ENCODE results near the gene GULP1. TPM values are rescaled to one million over a fixed set of nuclear protein-coding genes. Genes with fewer than 3 reads are reported as not detected.
"Not testable (repeated sequence)": the region's sequence is repeated elsewhere in the genome, so short reads cannot be mapped to it uniquely, and the experiment has no call there.

Gene GULP1
- total RNA-seq, 1 donor from 2014 or later: 19.9 TPM

DNA sequence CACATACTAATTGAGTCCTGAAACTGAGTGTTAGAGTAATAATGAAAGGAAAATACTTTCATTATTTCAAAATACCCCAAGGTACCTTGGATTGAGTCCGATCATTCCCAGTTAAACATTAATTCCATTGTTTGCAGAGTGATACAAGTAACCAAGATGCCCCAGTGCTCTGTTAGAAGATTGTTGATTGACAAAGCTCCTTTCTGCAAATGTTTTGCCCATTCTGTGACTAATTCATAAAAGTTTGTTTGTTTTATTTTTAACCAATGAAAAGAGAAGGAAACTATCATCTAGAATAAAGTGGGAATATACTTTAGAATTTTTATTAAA is 124.0 kb downstream of the GULP1 start:
- DNase-seq (ENCODE audit: low spot score): no peak

DNA sequence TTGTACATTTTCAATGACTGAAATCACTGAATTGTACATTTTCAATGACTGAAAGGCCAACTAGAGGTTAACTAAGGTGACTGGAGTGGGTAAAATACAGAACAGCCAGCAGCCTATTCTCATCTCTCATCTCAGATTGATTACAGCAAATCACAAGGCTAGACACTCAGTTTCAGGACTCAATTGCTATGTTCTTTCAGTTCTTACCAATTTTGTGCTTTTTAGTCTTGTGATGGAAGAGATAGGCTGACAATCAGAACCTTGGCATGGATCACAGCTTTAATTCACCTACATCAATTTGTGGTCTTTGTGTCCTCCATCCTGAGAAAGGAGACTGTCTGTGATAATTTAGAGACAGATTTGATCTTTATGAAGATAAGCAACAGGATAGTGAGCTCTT is 124.7 kb downstream of the GULP1 start:
- no peak for DNase-seq (ENCODE audit: low spot score)

DNA sequence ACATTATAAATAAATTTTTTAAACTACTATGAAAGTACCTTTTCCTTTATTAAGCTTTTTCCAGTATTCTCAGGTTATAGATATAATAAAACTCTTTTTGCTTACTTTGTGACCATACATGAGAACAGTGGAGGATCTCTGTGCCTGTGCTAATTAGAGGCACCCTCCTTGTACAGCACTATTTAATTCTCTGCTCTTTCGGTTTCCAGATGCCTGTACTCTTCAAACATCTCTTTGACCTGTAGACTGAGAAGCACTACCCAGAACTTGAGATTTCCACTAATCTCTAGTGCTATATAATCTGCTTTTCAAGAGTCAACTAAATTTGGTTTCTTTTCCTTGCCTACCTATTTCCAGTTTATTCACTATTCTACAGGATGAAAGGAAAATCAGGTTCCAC is 131.1 kb downstream of the GULP1 start:
- no peak for DNase-seq (ENCODE audit: low spot score)

DNA sequence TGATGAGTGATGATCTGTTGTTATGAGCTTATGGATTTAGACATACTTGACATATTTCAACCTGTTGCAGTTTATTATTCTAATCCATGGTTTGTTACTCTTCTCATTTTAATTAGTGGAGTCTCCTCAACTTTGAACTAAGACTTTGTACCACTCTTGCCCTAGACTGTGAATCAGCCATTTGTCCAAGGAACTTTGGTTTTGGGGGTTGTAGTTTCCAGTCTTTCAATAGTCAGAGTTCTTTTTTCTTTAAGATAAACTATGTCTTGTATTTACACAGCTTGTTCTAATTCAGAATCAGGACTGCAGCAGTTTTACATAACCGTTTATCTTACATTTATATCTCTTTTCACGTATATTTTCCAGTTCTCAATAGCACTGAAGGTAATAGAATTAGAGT is 133.6 kb downstream of the GULP1 start:
- no peak for DNase-seq (ENCODE audit: low spot score)

DNA sequence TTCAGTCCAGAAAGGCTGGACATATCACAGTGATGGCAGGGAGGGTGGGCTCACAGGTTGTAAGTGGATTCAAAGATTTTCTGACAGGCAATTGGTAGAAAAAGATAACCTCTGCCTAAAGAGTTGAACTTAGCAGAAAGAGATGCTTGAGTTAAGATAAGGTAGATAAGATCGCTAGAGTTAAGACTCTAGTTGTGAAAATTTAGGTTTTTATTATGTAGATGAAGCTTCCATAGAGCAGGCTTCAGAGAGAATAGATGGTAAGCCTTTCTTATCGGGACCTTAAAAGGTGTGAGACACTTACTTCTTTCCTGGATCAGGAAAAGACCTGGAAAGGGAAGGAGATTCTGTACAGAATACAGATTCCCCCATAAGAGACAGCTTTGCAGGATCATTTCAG is 134.4 kb downstream of the GULP1 start:
- DNase-seq (ENCODE audit: low spot score): no peak

DNA sequence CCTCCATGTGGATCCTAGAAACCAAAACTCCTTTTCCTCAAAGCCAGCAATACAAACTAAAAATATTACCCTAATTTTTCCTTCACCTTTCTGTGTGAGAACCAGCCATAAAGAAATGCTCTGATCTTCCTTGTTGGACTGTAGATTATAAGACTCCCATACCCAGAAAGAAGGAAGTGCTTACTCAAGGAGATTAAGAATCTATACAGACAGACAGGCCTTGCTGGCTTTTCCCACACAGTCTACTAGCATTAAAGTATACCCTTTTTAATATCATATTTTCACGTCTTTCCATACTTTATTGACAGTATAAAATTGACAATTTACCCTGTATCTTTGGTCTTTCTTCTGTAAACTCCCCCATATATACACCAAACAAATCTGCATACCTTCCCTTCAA is 139.0 kb downstream of the GULP1 start:
- DNase-seq (ENCODE audit: low spot score): no peak

DNA sequence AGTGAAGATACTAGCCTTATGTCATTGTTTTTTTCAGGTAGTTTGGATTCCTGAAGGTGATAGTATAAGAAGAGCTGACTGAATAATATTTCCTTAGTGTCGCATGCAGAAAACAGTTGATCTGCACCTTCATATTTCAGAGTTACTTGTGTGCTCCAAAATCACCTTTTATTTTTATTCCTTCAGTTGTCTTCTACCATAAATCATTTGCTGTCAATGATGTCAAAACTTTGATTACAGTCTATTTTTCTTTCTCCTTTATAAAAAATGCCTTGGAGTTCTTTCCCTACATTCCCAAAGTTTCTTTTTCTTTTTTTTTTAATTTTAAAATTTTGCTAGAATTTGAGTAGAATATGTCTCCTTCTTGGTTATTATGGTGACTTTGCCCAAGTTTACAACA is 142.3 kb downstream of the GULP1 start:
- DNase-seq (ENCODE audit: low spot score): no peak

DNA sequence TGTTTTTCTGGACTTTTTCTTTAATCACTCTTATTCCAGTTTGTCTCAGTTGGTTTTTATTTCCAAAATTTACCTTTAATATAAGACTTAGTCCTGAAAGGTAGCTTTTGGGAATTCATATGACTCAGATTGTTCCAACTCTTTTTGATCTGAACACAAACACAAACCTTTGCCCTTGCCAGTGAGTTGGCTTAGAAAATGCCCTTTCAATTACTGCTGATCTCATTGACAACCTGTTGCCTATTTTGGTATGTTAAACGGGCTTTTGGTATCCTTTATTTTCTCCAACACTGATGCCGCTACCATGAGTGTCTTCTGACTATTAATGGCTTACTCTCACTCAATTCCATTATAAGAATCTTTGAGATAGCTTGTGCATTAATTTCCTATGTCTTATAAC is 143.4 kb downstream of the GULP1 start:
- no peak for DNase-seq (ENCODE audit: low spot score)

DNA sequence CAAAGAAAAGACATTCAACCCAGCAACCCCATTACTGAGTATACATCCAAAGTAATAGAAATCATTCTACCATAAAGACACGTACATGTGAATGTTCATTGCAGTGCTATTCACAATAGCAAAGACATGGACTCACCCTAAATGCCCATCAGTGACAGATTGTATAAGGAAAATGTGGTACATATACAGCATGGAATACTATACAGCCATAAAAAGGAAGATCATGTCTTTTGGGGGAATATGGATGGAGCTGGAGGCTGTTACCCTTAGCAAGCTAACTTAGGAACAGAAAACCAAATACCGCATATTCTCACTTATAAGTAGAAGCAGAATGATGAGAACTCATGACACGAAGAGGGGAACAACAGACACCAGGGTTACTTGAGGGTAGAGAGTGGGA is 145.9 kb downstream of the GULP1 start:
- DNase-seq (ENCODE audit: low spot score): no peak

DNA sequence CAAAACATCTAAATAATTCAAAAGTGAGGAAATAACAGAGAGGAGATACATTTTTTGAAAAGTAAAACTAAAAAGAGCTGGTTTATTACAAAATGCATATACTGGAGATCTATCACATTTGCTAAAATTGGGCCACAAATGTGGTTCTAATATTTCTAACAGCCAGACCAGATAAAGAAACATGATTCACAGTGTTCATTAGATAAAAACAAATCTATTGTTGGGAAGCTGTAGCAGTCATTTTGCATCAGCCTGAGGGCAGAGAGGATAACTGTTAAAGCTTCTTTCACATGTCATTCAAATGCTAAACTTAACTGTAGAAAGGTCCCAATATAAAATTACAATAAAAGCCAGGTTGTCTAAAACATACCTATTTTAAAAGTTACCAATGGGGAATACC is 148.3 kb downstream of the GULP1 start:
- DNase-seq (ENCODE audit: low spot score): no peak

DNA sequence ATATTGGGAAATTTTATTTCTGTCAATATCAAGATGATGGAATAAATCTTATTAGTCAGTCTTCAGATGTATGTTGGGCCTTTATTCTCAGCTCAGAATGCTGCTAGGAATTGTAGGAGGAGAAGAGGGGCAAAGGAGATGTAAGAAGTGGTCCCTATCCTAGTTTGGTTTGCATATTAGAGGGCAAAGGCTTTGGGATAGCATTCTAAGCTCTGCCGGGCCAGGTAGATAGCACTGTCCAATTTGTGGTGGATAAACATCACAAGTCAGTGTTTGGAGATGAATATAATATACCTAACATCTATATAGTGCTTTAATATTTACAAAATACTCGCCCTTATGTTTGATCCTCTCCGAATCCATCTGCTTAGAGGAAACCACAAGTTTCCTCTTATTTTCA is 149.2 kb downstream of the GULP1 start:
- no peak for DNase-seq (ENCODE audit: low spot score)

DNA sequence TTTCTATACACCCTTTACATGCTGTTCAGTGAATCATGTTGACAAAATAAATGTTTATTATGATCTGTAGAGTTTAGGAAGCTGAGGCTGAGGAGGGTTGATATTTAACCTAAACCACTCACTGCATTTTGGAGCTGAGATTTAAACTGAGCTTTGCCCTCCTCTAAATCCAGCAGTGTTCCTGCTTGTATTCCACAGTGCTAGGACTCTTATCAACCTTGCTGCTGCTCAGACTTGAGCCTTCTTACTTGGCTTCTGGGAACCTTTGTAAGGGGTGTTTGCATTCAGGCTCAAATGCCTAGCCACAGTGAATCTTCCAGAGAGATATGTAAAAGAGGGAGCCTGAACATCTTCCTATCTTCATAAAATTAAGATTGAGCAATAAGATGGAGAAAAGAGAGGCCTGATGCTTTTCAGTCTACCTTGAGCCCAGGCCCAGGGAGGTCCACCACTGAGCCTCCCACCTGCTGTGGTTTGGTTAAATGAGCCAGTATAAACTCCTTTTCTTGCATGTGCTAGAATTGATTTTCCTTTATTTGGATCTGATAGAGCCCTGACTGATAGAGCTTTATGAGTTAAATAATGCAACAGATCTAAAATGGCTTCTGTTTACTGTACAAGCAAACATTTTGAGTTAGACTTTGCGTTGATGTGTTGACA is 149.7 kb downstream of the GULP1 start:
- no peak for DNase-seq (ENCODE audit: low spot score)

DNA sequence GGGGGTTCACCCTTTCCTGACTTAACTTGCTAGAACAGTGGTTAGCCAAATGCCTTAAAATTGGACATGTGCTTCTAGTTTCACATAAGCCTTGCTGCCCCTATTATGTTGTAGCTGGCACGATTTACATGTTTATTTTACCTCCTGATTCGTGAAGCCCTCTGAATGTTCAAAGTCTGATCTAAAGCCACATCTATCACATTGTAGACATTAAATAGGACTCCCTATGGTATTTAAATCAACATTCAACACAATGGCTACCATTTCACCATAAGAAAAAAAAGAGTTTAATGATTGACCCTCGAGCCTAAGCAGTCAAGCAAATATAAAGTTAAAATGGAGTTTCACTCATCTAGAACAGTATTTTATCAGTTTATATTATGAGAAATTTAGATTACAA is 151.5 kb downstream of the GULP1 start:
- DNase-seq (ENCODE audit: low spot score): no peak

DNA sequence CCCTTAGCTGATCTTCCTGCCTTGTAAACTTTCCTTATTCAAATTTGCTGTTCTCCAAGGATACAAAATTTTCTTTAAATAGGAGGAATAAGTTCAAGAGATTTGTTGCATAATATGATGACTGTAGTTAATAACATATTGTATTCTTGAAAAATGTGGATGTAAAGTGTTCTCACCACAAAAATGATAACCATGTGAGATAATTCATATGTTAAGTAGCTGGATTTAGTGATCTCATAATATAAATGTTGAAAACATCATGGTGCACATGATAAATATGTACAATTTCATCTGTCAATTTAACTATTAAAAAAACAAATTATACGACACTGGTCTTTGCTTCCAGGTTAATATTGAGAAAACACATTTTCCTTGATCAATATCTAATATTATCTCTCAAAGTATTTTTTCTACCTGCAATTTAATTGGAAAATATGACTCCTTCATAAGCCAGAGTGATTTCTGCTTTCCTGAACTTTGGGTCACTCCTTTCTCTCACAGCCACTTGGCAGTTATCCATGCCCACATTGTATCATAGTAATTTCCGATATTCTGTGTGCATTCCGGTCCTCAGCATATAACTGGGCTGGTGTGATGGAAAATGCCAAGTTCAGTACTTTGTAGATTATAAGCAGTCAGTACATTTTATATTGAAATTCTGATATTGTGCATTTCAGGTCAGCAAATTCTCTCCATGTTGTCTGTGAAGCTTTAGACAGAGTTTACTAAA is 152.6 kb downstream of the GULP1 start:
- DNase-seq (ENCODE audit: low spot score): no peak

DNA sequence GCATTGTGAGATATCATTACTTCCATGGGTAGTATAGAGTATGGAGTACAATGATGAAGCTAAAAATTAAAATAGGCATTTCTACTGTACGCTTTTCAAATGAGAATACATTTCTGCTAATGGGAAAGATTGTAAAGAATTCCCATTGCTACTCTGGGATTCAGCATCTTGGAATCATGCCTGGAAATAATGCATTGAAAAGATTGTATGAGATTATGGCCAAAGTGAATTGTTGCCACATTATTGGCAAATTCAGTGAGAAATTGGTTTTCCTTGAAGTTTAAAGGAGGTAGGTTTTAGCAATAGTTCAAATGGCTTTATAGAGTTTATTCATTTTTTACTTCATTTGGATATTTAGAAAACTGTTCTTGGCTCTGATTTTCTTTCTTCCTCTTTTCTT is 157.9 kb downstream of the GULP1 start:
- no peak for DNase-seq (ENCODE audit: low spot score)

DNA sequence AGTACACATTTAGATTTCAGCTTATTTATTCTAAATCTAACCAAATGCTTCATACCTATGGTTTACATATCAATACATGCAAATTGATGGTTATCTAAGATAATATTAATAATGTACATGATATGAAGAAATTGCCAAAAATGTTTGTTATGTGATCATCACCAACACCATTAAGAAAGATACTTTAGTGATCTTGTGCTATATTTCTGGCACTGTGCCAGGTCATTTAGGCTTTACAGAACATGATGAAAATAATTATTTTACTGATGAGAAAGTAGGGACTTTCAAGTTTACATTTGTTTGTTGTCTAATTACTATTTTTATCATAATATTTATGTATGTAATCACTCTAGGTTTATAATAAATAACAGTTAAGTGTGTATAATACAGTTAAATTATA is 158.3 kb downstream of the GULP1 start:
- DNase-seq (ENCODE audit: low spot score): no peak

DNA sequence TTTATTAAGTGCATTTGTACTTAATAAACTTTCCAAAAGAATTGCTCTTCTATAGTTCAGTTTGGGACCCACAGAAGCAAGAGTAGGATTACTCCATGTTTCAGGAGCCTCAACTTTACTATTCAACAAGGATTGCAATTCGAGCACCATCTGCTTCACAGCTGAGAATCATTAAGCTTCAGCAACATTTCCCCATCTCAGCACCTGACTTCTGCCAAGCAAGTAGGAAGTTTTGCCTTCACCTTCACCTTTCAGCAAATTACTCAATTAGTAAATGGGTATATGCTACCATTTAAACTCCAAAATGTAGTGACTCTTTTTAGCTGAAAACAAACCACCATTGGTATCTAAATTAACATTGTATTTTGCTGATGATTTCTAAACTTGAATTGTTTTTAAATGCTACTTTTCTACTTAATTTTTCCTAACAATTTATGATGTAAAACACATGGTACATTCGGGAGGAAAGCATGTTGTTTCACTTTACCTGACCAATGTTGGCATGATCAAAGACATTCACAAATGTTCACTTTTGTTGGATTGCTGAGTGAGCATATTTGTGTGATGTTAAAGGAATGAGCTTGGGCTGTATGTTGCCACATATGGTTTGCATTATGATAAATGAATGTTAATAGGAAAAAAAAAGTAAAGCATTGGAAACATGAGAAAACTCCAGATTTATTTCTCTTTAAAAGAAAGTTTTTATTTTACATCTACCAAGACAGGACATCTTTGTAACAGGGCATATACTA is 159.2 kb downstream of the GULP1 start:
- DNase-seq (ENCODE audit: low spot score): no peak

DNA sequence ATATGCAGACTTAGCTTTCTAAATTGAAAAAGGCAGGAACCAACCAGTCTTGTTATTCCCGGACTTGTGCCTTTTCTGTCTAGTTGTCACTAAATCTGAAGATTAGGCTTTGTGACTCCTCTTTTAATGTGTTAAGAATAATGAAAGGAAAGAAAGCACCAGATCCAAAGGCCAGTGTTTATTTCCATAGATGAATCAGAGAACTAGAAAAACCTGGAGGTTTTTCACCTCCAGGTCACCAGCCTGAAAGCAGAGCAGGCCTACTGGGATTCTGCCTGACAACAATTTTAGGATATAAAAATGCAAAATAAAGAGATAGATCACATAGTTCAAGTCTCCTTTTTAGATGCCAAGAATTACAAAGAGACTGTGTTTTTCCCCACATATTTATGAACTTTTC is 160.4 kb downstream of the GULP1 start:
- DNase-seq (ENCODE audit: low spot score): no peak

DNA sequence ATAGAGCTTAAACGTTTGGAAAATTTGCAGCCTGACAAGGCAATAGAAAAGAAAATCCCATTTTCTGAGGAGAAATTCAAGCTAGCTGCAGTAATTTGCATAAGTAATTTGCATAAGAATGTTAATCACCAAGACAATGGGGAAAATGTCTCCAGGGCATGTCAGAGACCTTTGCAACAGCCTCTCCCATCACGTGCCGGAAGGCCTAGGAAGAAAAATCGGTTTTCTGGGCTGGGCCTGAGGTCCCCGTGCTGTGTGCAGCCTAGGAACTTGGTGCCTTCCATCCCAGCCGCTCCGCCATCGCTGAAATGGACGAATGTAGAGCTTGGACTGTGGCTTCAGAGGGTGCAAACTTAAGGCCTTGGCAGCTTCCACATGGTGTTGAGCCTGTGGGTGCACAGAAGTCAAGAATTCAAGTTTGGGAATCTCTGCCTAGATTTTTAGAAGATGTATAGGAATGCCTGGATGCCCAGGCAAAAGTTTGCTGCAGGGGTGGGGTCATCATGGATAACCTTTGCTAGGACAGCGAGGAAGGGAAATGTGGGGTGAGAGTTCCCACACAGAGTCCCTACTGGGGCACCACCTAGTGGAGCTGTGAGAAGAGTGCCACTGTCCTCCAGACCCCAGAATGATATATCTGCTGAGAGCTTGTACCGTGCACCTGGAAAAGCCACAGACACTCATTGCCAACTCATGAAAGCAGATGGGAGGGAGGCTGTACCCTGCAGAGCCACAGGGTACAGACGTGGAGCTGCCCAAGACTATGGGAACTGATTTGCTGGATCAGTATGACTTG is 164.6 kb downstream of the GULP1 start:
- no peak for DNase-seq (ENCODE audit: low spot score)

DNA sequence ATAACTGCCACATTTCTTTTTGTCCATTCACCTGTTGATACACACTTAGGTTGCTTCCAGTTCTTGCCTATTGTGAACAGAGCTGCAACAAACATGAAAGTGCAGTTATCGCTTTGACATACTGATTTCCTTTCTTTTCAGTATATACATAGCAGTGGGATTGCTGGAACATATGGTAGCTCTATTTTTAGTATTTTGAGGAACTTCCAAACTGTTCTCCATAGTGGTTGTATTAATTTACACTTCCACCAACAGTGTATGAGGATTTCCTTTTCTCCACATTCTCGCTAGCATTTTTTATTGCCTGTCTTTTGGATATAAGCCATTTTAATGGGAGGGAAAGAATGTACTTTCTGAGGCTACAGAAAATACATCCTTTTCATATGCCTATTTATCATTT is 167.4 kb downstream of the GULP1 start:
- no peak for DNase-seq (ENCODE audit: low spot score)

DNA sequence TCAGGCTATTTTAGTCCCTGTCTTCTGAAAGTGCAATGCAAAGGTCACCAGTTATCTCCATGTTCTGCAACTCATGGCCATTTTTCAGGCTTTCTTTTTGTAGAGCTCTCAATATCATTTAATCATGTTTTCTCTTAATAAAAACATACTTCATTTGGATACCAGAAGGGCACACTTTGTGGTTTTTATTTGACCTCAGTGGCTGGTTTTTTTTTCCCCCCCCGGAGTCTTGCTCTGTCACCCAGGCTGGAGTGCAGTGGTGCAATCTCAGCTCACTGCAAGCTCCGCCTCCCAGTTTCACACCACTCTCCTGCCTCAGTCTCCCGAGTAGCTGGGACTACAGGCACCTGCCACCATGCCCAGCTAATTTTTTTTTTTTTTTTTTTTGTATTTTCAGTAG is 174.4 kb downstream of the GULP1 start:
- not testable (repeated sequence) for DNase-seq (ENCODE audit: low spot score)

DNA sequence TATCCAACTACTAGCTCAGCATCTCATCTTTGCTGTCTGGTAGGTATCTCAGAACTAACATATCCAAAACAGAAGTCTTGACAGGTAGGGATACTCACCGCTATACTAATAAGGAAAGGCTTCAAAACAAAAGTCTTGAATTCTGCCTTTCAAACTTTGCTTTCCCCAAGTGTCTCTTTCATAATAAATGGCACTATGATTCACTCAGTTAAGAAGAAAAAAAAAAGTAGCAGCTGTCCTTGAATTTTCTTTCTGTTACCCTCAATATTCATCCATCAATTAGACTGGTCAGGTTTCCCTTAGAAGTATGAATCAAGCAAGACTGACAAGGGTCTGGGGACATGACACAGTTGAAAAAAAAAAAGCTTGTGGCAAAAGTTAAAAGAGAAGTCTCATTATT is 175.1 kb downstream of the GULP1 start:
- no peak for DNase-seq (ENCODE audit: low spot score)
